OCI-LY1 (cell line): ENCODE results near the gene LMTK2.

Source experiments
- H2AFZ ChIP-seq: fragments of 200-600 bp; sonication (generic), shearing (Covaris generic); 2 replicates; pipeline ENCODE4 v1.6.0; 2014; ENCODE audit warnings: antibody characterized with exemption, mild to moderate bottlenecking, low read length
- H3F3A ChIP-seq: fragments of 200-600 bp; sonication (generic), shearing (Covaris generic); 2 replicates; pipeline ENCODE4 v1.6.0; 2014; ENCODE audit warnings: mild to moderate bottlenecking, antibody characterized with exemption, low read length, moderate library complexity; ENCODE audit not compliant: insufficient read depth
- H3K27ac ChIP-seq: fragments of 200-600 bp; sonication (generic); 2 replicates; pipeline ENCODE4 v1.5.1; 2014; ENCODE audit warnings: low read length, mixed run types, mild to moderate bottlenecking, low read depth; ENCODE audit not compliant: poor library complexity, severe bottlenecking
- H3K27me3 ChIP-seq: fragments of 200-600 bp; sonication (generic); 2 replicates; pipeline ENCODE4 v1.6.0; 2014; ENCODE audit warnings: antibody characterized with exemption, mild to moderate bottlenecking, low read length, moderate library complexity; ENCODE audit not compliant: insufficient read depth
- H3K36me3 ChIP-seq: fragments of 200-600 bp; sonication (generic); 2 replicates; pipeline ENCODE4 v1.6.1; 2014; ENCODE audit warnings: mild to moderate bottlenecking, antibody characterized with exemption, low read length, moderate library complexity, mixed read lengths; ENCODE audit not compliant: insufficient read depth
- H3K4me1 ChIP-seq: fragments of 200-600 bp; sonication (generic); 2 replicates; pipeline ENCODE4 v1.5.1; 2014; ENCODE audit warnings: mild to moderate bottlenecking, low read length, moderate library complexity; ENCODE audit not compliant: insufficient read depth, severe bottlenecking
- H3K4me2 ChIP-seq: fragments of 200-600 bp; sonication (generic), shearing (Covaris generic); 2 replicates; pipeline ENCODE4 v1.6.1; 2014; ENCODE audit warnings: low read length
- H3K4me3 ChIP-seq: fragments of 200-600 bp; sonication (generic); 2 replicates; pipeline ENCODE4 v1.5.1; 2014; ENCODE audit warnings: low read length, low read depth, mild to moderate bottlenecking, mixed read lengths; ENCODE audit not compliant: poor library complexity, severe bottlenecking
- H3K79me2 ChIP-seq: fragments of 200-600 bp; shearing (Covaris generic); 2 replicates; pipeline ENCODE4 v1.6.1; 2016; ENCODE audit warnings: mixed run types, low read length, mixed read lengths; ENCODE audit not compliant: insufficient read depth
- H3K9ac ChIP-seq: fragments of 200-600 bp; sonication (generic), shearing (Covaris generic); 2 replicates; pipeline ENCODE4 v1.6.1; 2014; ENCODE audit warnings: mild to moderate bottlenecking, low read length, mixed read lengths
- H3K9me2 ChIP-seq: fragments of 200-600 bp; sonication (generic), shearing (Covaris generic); 2 replicates; pipeline ENCODE4 v1.6.1; 2014; ENCODE audit warnings: low read depth, mild to moderate bottlenecking, low read length, mixed read lengths
- H3K9me3 ChIP-seq: fragments of 200-600 bp; shearing (Covaris generic); 2 replicates; pipeline ENCODE4 v1.6.1; 2014; ENCODE audit warnings: low read length, mixed read lengths
- H4K20me1 ChIP-seq: fragments of 200-600 bp; sonication (generic), shearing (Covaris generic); 2 replicates; pipeline ENCODE4 v1.6.0; 2016; ENCODE audit warnings: mild to moderate bottlenecking, low read length; ENCODE audit not compliant: insufficient read depth
- EZH2 ChIP-seq: fragments of 200-600 bp; sonication (generic), shearing (Covaris generic); IDR thresholded peaks from 2 replicates; pipeline ENCODE4 v1.8.0; 2017; ENCODE audit warnings: borderline replicate concordance, mixed run types, mild to moderate bottlenecking, antibody characterized with exemption, low read length, moderate library complexity, mixed read lengths
- TF ChIP-seq, protein P1 (sequence below): fragments of 200-600 bp; sonication (generic), shearing (Covaris generic); IDR thresholded peaks from 2 replicates; pipeline ENCODE4 v1.5.1; 2017; ENCODE audit warnings: mild to moderate bottlenecking, antibody characterized with exemption, low read length, moderate library complexity, mixed read lengths

LMTK2 gene

DNA sequence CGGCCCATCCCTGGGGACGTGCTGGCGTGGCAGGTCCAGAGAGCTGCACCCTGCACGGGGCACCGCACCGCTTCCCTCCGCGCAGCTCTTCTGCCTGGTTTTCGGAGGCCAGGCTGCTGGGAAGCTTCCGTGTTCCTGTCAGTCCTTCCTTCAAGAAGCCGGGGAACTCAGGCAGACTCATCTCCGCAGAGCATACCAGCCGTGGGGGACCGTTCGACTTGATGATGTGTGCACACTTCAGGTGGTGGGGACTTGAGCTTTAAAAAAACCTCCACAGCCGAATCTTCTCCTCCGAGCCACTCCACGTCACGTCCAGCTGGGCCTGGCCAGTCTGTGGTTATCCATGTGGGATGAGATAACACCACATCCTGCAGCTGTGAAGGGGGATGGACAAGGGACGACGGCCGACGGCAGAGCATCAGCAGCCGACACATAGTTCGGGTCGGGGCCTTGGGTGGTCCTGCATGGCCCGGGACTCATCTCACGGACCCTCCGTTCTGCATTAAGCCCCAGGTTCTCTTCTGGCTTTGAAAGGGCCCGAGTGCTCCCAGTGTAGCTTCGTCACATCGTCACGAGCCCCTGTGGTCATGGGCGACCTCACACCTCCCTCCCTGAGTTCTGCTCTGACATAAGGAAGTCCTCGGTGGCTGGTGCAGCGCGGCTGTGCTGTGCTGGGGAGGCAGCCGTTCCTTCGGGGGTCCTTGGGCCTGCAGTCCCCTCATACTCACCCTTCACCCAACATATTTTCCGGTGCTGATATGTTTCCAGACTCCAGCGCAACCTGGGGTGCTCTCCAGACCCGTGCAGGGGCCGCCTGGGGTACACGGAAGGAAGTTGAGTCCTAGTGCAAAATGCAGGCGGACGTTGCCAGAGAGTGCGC, 100.0 kb downstream of the LMTK2 start:
- Histone ChIP-seq H3K9me2 (no peaks in the 10 kb centered on the region), H3K4me1 (peaks cover 28% of the 10 kb centered on the region), H3K9ac (no peak overlapping the region), H3K27ac (no peak overlapping the region), H4K20me1 (no peaks in the 10 kb centered on the region), H3K9me3 (no peaks in the 10 kb centered on the region), H3F3A (0 out of 2 replicates have a peak, but pooled peaks cover 3% of the 10 kb centered on the region), H3K27me3 (peaks cover 3% of the 10 kb centered on the region; the same call in 1 of the 2 replicates), H3K36me3 (peaks cover 33% of the 10 kb centered on the region), H3K79me2 (no peaks in the 10 kb centered on the region), H2AFZ (no peak overlapping the region), H3K4me3 (no peak overlapping the region), H3K4me2 (no peak overlapping the region)
- TF ChIP-seq, protein P1, sequence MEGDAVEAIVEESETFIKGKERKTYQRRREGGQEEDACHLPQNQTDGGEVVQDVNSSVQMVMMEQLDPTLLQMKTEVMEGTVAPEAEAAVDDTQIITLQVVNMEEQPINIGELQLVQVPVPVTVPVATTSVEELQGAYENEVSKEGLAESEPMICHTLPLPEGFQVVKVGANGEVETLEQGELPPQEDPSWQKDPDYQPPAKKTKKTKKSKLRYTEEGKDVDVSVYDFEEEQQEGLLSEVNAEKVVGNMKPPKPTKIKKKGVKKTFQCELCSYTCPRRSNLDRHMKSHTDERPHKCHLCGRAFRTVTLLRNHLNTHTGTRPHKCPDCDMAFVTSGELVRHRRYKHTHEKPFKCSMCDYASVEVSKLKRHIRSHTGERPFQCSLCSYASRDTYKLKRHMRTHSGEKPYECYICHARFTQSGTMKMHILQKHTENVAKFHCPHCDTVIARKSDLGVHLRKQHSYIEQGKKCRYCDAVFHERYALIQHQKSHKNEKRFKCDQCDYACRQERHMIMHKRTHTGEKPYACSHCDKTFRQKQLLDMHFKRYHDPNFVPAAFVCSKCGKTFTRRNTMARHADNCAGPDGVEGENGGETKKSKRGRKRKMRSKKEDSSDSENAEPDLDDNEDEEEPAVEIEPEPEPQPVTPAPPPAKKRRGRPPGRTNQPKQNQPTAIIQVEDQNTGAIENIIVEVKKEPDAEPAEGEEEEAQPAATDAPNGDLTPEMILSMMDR: no peak
- no peak for TF ChIP-seq EZH2

DNA sequence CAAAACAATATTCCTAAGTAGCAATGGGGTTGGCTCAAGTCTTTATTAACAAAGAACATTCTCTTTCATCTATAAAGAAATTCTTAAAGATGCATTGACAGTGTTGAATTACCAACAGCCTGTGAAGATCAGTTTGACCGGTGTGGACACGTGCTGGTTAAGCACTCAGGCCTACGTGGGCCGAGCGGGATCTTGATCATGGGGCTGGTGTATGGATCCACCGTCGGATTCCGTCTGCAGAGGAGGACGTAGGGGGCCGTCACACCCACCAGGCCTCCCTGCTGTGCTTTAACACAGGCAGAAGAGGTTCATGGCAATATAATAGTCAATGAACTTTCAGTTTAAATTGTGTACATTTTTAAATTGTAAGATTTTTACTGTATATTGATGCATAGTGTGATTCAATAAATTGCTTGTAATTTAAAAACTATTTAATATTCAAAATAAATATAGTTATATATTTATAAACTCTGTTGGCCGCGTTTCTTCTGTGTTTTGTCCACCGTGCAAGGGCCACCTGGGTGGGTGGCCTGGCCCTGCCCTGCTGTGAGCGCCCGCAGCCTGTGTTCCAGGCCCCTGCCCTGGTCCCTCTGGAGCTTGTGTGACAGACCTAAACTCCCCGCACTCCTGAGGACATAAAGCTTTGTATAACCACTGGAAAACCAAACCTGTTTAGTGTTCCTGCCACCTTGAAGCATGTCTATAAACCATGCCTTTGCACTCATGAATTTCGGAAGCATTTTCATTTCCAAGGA, 102.7 kb downstream of the LMTK2 start:
- H3K4me3 ChIP-seq: no peak overlapping the region
- H2AFZ ChIP-seq: no peak overlapping the region
- H4K20me1 ChIP-seq: no peaks in the 10 kb centered on the region
- no peaks in the 10 kb centered on the region for H3K9me3 ChIP-seq
- peaks cover 7% of the 10 kb centered on the region; the same call in 1 of the 2 replicates for H3K27me3 ChIP-seq
- H3K79me2 ChIP-seq: no peaks in the 10 kb centered on the region
- peaks cover 5% of the 10 kb centered on the region for H3K4me1 ChIP-seq
- no peak overlapping the region for H3K27ac ChIP-seq
- TF ChIP-seq, protein P1: no peak
- TF ChIP-seq EZH2: no peak
- H3K9ac ChIP-seq: no peak overlapping the region
- no peak overlapping the region for H3K4me2 ChIP-seq
- 0 out of 2 replicates have a peak, but pooled peaks cover 3% of the 10 kb centered on the region for H3F3A ChIP-seq
- peaks cover 28% of the 10 kb centered on the region for H3K36me3 ChIP-seq
- no peaks in the 10 kb centered on the region for H3K9me2 ChIP-seq

DNA sequence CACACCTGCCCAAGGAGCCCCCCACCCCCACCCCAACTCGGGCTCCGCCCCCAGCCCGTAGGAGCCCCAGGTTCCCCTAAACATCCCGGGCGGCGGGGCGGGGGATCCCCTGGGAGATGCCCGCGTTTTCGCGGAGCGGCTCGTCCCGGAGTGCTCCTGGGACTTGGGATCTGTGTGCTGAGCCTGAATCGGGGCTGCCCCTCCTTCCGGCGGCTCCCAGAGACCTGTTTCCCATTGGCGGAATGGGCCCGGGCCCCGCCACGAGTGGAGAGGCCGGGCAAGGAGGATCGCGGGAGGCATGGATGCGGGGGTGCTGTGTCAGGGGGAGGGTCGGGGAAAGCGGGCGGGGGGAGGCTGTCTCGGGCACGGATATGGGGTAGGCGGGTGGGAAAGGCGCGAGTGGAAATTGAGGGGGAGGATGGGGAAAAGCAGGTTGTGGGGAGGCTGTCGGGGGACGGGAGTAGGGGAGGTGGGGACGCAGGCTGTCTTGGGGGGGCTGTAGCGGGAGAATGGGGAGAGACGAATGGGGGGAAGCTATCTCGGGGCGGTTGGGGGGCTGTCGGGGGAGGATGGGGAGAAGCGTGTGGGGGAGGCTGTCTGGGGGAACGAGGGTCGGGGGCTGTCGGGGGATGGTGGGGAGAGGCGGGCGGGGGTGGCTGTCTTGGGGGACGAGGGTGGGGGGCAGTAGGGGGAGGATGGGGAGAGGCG, 104.0 kb downstream of the LMTK2 start:
- Histone ChIP-seq H3K4me3 (no peak overlapping the region), H3K9me3 (no peaks in the 10 kb centered on the region), H2AFZ (no peak overlapping the region), H3K36me3 (peaks cover 19% of the 10 kb centered on the region), H3K27ac (no peak overlapping the region), H3K27me3 (peaks cover 12% of the 10 kb centered on the region; the same call in 1 of the 2 replicates), H3K9ac (no peak overlapping the region), H3K4me1 (peaks cover 5% of the 10 kb centered on the region), H3K4me2 (no peak overlapping the region), H3F3A (0 out of 2 replicates have a peak, but pooled peaks cover 3% of the 10 kb centered on the region), H3K9me2 (no peaks in the 10 kb centered on the region), H4K20me1 (no peaks in the 10 kb centered on the region; the same call in 1 of the 2 replicates), H3K79me2 (no peaks in the 10 kb centered on the region)
- TF ChIP-seq, protein P1: no peak
- TF ChIP-seq EZH2: no peak
